Gastrocnemius medialis (tissue), 4 donors: ENCODE data around the gene CWC22. TPM values are rescaled to one million over a fixed set of nuclear protein-coding genes. Genes with fewer than 3 reads are reported as not detected.

Experiments used
- ATAC-seq, 2 donors: fragments of 150-250 bp; one replicate each; pipeline ENCODE4 v1.9.1; 2016
- DNase-seq, 2 donors: peaks; one replicate each; pipeline ENCODE4 v3.0.0-alpha.2; 2019
- H3K27ac ChIP-seq, 4 donors: fragments of 200-600 bp; sonication (generic); 1 replicate in 1 of 4; 2 replicates in 3 of 4; pipeline ENCODE4 v1.5.1; 2016 to 2018; ENCODE audit warnings: mild to moderate bottlenecking in 2 of 4, moderate library complexity in 1 of 4
- H3K27me3 ChIP-seq, 3 donors: fragments of 200-600 bp; sonication (generic) in 2 of 3; 1 replicate in 1 of 3; 2 replicates in 2 of 3; pipeline versions ENCODE4 v1.5.1 to v1.6.0; 2016 to 2019; ENCODE audit warnings: mild to moderate bottlenecking in 1 of 3, moderate library complexity in 1 of 3
- H3K36me3 ChIP-seq, 2 donors: fragments of 200-600 bp; sonication (generic) in 1 of 2; one replicate each; pipeline ENCODE4 v1.5.1; 2017 to 2018
- H3K4me1 ChIP-seq, 2 donors: fragments of 200-600 bp; sonication (generic) in 1 of 2; one replicate each; pipeline ENCODE4 v1.5.1; 2016 to 2017; ENCODE audit warnings: mild to moderate bottlenecking in 2 of 2
- H3K4me3 ChIP-seq, 4 donors: fragments of 200-600 bp; sonication (generic) in 3 of 4; 1 replicate in 1 of 4; 2 replicates in 3 of 4; pipeline ENCODE4 v1.5.1; 2016 to 2019; ENCODE audit warnings: mild to moderate bottlenecking in 2 of 4
- H3K9me3 ChIP-seq, 3 donors: fragments of 200-600 bp; sonication (generic) in 2 of 3; 1 replicate in 1 of 3; 2 replicates in 2 of 3; pipeline ENCODE4 v1.5.1; 2016 to 2019
- CTCF ChIP-seq, 5 experiments: fragments of 450-650 bp in 3 of 5; fragments of 200-600 bp in 2 of 5; sonication (generic) in 2 of 5; IDR thresholded peaks in 4 of 5; conservative IDR thresholded peaks in 1 of 5; 1 replicate in 4 of 5; 2 replicates in 1 of 5; pipeline ENCODE4 v1.5.1; 2016 to 2019; ENCODE audit warnings: antibody characterized with exemption in 5 of 5, mild to moderate bottlenecking in 3 of 5, moderate library complexity in 3 of 5
- POLR2A ChIP-seq, 2 donors: fragments of 450-650 bp; IDR thresholded peaks; one replicate each; pipeline ENCODE4 v1.6.1; 2017; ENCODE audit warnings: antibody characterized with exemption in 2 of 2, mild to moderate bottlenecking in 2 of 2, moderate library complexity in 2 of 2
- in situ Hi-C, 4 donors: fragments of 200-750 bp; cut with MboI; loops; one replicate each; pipeline versions ENCODE4 v1.15.0 to v1.8.0; 2017; ENCODE audit warnings: low sequenced_read_pairs in 4 of 4
- intact Hi-C: fragments of 100-400 bp; cut with DNase I; formaldehyde crosslinking; loops from one replicate; pipeline ENCODE4 v1.15.1; 2023; ENCODE audit warnings: low total_unique reads
- total RNA-seq, 4 donors: library from RNA; depleted of rRNA; stranded (reverse); fragments of >200 nt; gene quantifications; one replicate each; pipeline versions ENCODE4 v1.1.0 to v1.2.3, GENCODE V29; 2016

CWC22 gene
- total RNA-seq, 4 donors from 2014 or later: 9.7 to 15.6 (median 12.8) TPM

GRCh38 chr2:180002198-180002770, 4.8 kb downstream of the CWC22 start:
- ATAC-seq (no peak), DNase-seq (no peak)
- Histone ChIP-seq H3K27me3 (no peaks in the 10 kb centered on the region), H3K36me3 (no peaks in the 10 kb centered on the region), H3K4me1 (peaks cover 19 to 26% of the 10 kb centered on the region in 2 donors), H3K27ac (no peak overlapping the region), H3K9me3 (no peaks in the 10 kb centered on the region), H3K4me3 (no peak overlapping the region)
- no peak for TF ChIP-seq CTCF (IDR thresholded peaks at IDR 0.05 in 4 of 5, conservative IDR thresholded peaks at IDR 0.05 in 1 of 5)
- TF ChIP-seq POLR2A (IDR thresholded peaks at IDR 0.05): no peak
- intact Hi-C loops: no loop called here
- in situ Hi-C loops: no loop called here

GRCh38 chr2:180001726-180002125, 5.4 kb downstream of the CWC22 start:
- in situ Hi-C loops: no loop called here
- no peaks in the 10 kb centered on the region for H3K9me3 ChIP-seq
- ATAC-seq: no peak
- peaks cover 19 to 26% of the 10 kb centered on the region in 2 donors for H3K4me1 ChIP-seq
- no peaks in the 10 kb centered on the region for H3K27me3 ChIP-seq
- no peak overlapping the region for H3K27ac ChIP-seq
- intact Hi-C loops: no loop called here
- H3K36me3 ChIP-seq: no peaks in the 10 kb centered on the region
- no peak for DNase-seq
- TF ChIP-seq CTCF (IDR thresholded peaks at IDR 0.05 in 4 of 5, conservative IDR thresholded peaks at IDR 0.05 in 1 of 5) (no peak), POLR2A (IDR thresholded peaks at IDR 0.05) (no peak)
- no peak overlapping the region for H3K4me3 ChIP-seq

GRCh38 chr2:180000434-180000833, 6.7 kb downstream of the CWC22 start:
- no peaks in the 10 kb centered on the region for H3K27me3 ChIP-seq
- in situ Hi-C loops (no loop called here), intact Hi-C loops (no loop called here)
- H3K27ac ChIP-seq: no peak overlapping the region
- no peaks in the 10 kb centered on the region for H3K36me3 ChIP-seq
- no peak for DNase-seq
- ATAC-seq: no peak
- peaks cover 9 to 17% of the 10 kb centered on the region in 2 donors for H3K4me1 ChIP-seq
- no peak overlapping the region for H3K4me3 ChIP-seq
- TF ChIP-seq POLR2A (IDR thresholded peaks at IDR 0.05) (no peak), CTCF (IDR thresholded peaks at IDR 0.05 in 4 of 5, conservative IDR thresholded peaks at IDR 0.05 in 1 of 5) (no peak)
- no peaks in the 10 kb centered on the region for H3K9me3 ChIP-seq

- H3K4me3 ChIP-seq: no peak overlapping the region
- H3K27me3 ChIP-seq: no peaks in the 10 kb centered on the region
- no peaks in the 10 kb centered on the region for H3K36me3 ChIP-seq
- H3K27ac ChIP-seq: no peak overlapping the region
- no peak for ATAC-seq
- in situ Hi-C loops: no loop called here
- peaks cover 0 to 23% of the 10 kb centered on the region in 2 donors for H3K4me1 ChIP-seq
- TF ChIP-seq POLR2A (IDR thresholded peaks at IDR 0.05): no peak
- no peak for TF ChIP-seq CTCF (IDR thresholded peaks at IDR 0.05 in 4 of 5, conservative IDR thresholded peaks at IDR 0.05 in 1 of 5)
- H3K9me3 ChIP-seq: no peaks in the 10 kb centered on the region
- no peak for DNase-seq
- intact Hi-C loops: no loop called here
These were observed 8.1 kb downstream of the CWC22 start for GRCh38 chr2:179999000-179999399.
